Measurements from ENCODE around the gene FOXP1.

The FOXP1 gene

GRCh38 chr3:71072986-71073385 lies 510.5 kb downstream of the FOXP1 start:
- ATAC-seq, result no peak
- TF ChIP-seq SNAI2 (CRISPR knock-in tag; IDR thresholded peaks at IDR 0.05) (no peak), GLIS3 (CRISPR knock-in tag; IDR thresholded peaks at IDR 0.05) (no peak), ZNF565 (CRISPR knock-in tag; conservative IDR thresholded peaks at IDR 0.05; ENCODE audit: low read depth) (no peak), RARB (CRISPR knock-in tag; IDR thresholded peaks at IDR 0.05) (no peak), ZFP30 (CRISPR knock-in tag; IDR thresholded peaks at IDR 0.05) (no peak)

- ATAC-seq, result no peak
- TF ChIP-seq ISL1 (CRISPR knock-in tag; IDR thresholded peaks at IDR 0.05), result no peak
- TF ChIP-seq SNAI2 (CRISPR knock-in tag; IDR thresholded peaks at IDR 0.05), result no peak
- no peak for TF ChIP-seq ZNF565 (CRISPR knock-in tag; conservative IDR thresholded peaks at IDR 0.05; ENCODE audit: low read depth)
- TF ChIP-seq CSDC2 (CRISPR knock-in tag; IDR thresholded peaks at IDR 0.05), result no peak
- no peak for TF ChIP-seq ZC3H10 (CRISPR knock-in tag; IDR thresholded peaks at IDR 0.05)
- no peak for TF ChIP-seq ZFP30 (CRISPR knock-in tag; IDR thresholded peaks at IDR 0.05)
- no peak for TF ChIP-seq TOX (CRISPR knock-in tag; IDR thresholded peaks at IDR 0.05; ENCODE audit: borderline replicate concordance)
Measured at GRCh38 chr3:71072287-71072686, 511.2 kb downstream of the FOXP1 start.

GRCh38 chr3:71070497-71071463 lies 512.7 kb downstream of the FOXP1 start:
- no peak for ATAC-seq
- no peak for TF ChIP-seq TOX (CRISPR knock-in tag; IDR thresholded peaks at IDR 0.05; ENCODE audit: borderline replicate concordance)
- no peak for TF ChIP-seq OSR1 (CRISPR knock-in tag; IDR thresholded peaks at IDR 0.05)
- TF ChIP-seq ESRRG (CRISPR knock-in tag; IDR thresholded peaks at IDR 0.05), result no peak
- TF ChIP-seq POU6F1 (CRISPR knock-in tag; IDR thresholded peaks at IDR 0.05; ENCODE audit: borderline replicate concordance, low read depth), result no peak
- TF ChIP-seq CREB5 (CRISPR knock-in tag; IDR thresholded peaks at IDR 0.05; ENCODE audit: low read depth), result no peak
- TF ChIP-seq ZFP3 (CRISPR knock-in tag; IDR thresholded peaks at IDR 0.05), result no peak
- TF ChIP-seq BACH2 (CRISPR knock-in tag; IDR thresholded peaks at IDR 0.05; ENCODE audit: borderline replicate concordance), result no peak
- TF ChIP-seq ZNF8 (CRISPR knock-in tag; IDR thresholded peaks at IDR 0.05), result no peak
- TF ChIP-seq SNAI2 (CRISPR knock-in tag; IDR thresholded peaks at IDR 0.05), result no peak
- TF ChIP-seq ZNF70 (CRISPR knock-in tag; IDR thresholded peaks at IDR 0.05), result no peak

- peak; percentile 44 for ATAC-seq
- TF ChIP-seq ESRRG (CRISPR knock-in tag; IDR thresholded peaks at IDR 0.05), result no peak
- no peak for TF ChIP-seq CSRNP3 (CRISPR knock-in tag; IDR thresholded peaks at IDR 0.05)
- no peak for TF ChIP-seq ZC3H10 (CRISPR knock-in tag; IDR thresholded peaks at IDR 0.05)
- no peak for TF ChIP-seq TOX (CRISPR knock-in tag; IDR thresholded peaks at IDR 0.05; ENCODE audit: borderline replicate concordance)
- no peak for TF ChIP-seq TCF4 (CRISPR knock-in tag; IDR thresholded peaks at IDR 0.05; ENCODE audit: borderline replicate concordance)
- no peak for TF ChIP-seq ISL1 (CRISPR knock-in tag; IDR thresholded peaks at IDR 0.05)
- TF ChIP-seq ZFP3 (CRISPR knock-in tag; IDR thresholded peaks at IDR 0.05), result no peak
- no peak for TF ChIP-seq ARNTL (CRISPR knock-in tag; IDR thresholded peaks at IDR 0.05; ENCODE audit: borderline replicate concordance, low read depth)
- TF ChIP-seq GLIS3 (CRISPR knock-in tag; IDR thresholded peaks at IDR 0.05), result no peak
- no peak for TF ChIP-seq CSDC2 (CRISPR knock-in tag; IDR thresholded peaks at IDR 0.05)
- no peak for TF ChIP-seq RARB (CRISPR knock-in tag; IDR thresholded peaks at IDR 0.05)
- TF ChIP-seq OSR1 (CRISPR knock-in tag; IDR thresholded peaks at IDR 0.05), result no peak
- TF ChIP-seq SNAI2 (CRISPR knock-in tag; IDR thresholded peaks at IDR 0.05), result no peak
- no peak for TF ChIP-seq ZNF8 (CRISPR knock-in tag; IDR thresholded peaks at IDR 0.05)
- no peak for TF ChIP-seq ZFP30 (CRISPR knock-in tag; IDR thresholded peaks at IDR 0.05)
- no peak for TF ChIP-seq ZNF565 (CRISPR knock-in tag; conservative IDR thresholded peaks at IDR 0.05; ENCODE audit: low read depth)
Measured at GRCh38 chr3:71069797-71070196, 513.7 kb downstream of the FOXP1 start.

Data from SK-N-SH treated with all-trans-retinoic acid at 6 μM for 48 hours (cell line).